GM12873 (cell line): ENCODE measurements around the gene MAP7D3.

Source experiments
- CTCF ChIP-seq: IDR thresholded peaks from 2 replicates; pipeline ENCODE4 v1.5.1; 2012; ENCODE audit warnings: low read depth, mild to moderate bottlenecking, moderate library complexity, low read length, control low read depth; ENCODE audit not compliant: insufficient read depth; ENCODE audit errors: missing control alignments

Gene MAP7D3

GRCh38 chrX:136191171-136191570 is 60.0 kb downstream of the MAP7D3 start:
- TF ChIP-seq CTCF: no peak

- TF ChIP-seq CTCF: no peak
Observed at GRCh38 chrX:136190038-136190713, 61.0 kb downstream of the MAP7D3 start.

GRCh38 chrX:136189222-136189621 is 62.0 kb downstream of the MAP7D3 start:
- no peak for TF ChIP-seq CTCF

GRCh38 chrX:136186023-136186413 is 65.2 kb downstream of the MAP7D3 start:
- no peak for TF ChIP-seq CTCF

- TF ChIP-seq CTCF: no peak
Observed at GRCh38 chrX:136185401-136186022, 65.7 kb downstream of the MAP7D3 start.

- no peak for TF ChIP-seq CTCF
Observed at GRCh38 chrX:136183917-136184316, 67.3 kb downstream of the MAP7D3 start.

GRCh38 chrX:136183172-136183571 is 68.0 kb downstream of the MAP7D3 start:
- no peak for TF ChIP-seq CTCF
